HG03097 (cell line): ENCODE measurements around the gene A1CF.
"Not testable (repeated sequence)": the region's sequence is repeated elsewhere in the genome, so short reads cannot be mapped to it uniquely, and the experiment has no call there.

Source experiments
- ATAC-seq: cut with Tn5 transposase; IDR thresholded peaks from one replicate; pipeline ENCODE4 v1.9.1; 2021; ENCODE audit not compliant: unreplicated experiment, low FRiP score

The A1CF gene

GRCh38 chr10:50885097-50885859 lies at the start of gene A1CF:
Gene A1CF, minus strand, starts transcription at chr10:50885627. Its CDS starts 25,687 bp downstream, at chr10:50859940.
- no peak for ATAC-seq

DNA sequence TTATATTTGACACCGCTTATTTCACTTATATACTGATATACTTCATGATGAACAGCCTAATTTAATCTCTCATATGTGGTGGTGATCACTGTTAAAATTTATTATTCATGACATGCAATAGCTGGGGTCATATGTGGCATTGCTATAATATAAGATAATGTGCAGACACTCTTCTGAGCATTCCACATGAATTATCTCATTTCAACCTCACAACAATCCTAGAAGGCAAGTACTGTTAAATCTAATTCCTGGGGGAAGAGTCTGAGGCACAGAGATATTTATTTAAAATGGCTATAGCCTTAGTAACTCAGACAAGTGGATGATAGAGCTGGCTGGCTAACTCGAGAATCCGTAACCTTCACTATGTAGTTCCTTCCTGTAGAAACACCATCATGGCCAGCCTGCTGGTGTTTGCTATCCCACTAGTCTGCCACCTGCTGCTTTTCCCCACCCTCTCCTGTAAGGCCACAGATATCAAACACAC lies 46.6 kb upstream of the A1CF start:
- no peak for ATAC-seq

DNA sequence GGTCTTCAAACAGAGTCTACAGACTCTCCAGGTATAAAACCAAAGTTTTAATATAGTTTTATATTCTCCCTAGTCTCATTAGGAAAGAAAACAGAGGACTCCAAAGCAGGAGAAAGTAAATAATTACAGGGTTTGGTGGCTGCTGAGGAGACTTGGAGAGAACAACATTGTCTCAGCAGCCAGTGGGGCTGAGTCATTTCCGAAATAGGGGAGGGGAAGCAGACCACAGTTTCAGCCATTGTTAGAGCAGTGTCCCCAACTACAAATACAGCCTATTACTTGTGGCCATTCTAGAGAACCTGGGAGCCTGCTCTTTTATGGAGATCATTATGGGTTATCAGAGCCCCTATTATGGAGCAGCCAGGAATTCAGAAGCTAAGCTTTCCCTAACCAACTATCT lies 44.2 kb upstream of the A1CF start:
- no peak for ATAC-seq

- no peak for ATAC-seq
These were observed 42.7 kb upstream of the A1CF start for GRCh38 chr10:50928190-50928552.

- no peak for ATAC-seq
These were observed 42.2 kb upstream of the A1CF start for GRCh38 chr10:50927522-50928189.

GRCh38 chr10:50923471-50923870 lies 38.0 kb upstream of the A1CF start:
- ATAC-seq: not testable (repeated sequence)

- ATAC-seq: no peak
These were observed 33.6 kb upstream of the A1CF start for GRCh38 chr10:50919010-50919409.

DNA sequence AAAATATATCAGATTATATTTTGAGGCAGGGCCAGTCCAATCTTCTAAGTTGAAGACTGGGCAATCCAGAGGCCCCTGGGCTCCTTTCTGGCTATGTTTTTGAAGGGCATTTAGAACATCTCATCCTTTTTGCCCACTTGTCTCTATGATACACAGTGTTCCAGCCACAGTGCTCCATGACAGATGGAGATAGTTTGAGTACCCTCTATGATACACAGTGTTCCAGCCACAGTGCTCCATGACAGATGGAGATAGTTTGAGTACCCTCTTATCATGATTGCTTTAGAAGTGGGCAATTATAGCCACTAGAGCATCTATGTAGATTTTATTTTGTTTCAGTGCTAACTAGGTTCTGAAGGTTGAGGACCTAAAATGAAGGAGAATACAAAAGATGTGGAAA lies 33.1 kb upstream of the A1CF start:
- no peak for ATAC-seq

- ATAC-seq: no peak
These were observed 32.1 kb upstream of the A1CF start for GRCh38 chr10:50917486-50917885.

DNA sequence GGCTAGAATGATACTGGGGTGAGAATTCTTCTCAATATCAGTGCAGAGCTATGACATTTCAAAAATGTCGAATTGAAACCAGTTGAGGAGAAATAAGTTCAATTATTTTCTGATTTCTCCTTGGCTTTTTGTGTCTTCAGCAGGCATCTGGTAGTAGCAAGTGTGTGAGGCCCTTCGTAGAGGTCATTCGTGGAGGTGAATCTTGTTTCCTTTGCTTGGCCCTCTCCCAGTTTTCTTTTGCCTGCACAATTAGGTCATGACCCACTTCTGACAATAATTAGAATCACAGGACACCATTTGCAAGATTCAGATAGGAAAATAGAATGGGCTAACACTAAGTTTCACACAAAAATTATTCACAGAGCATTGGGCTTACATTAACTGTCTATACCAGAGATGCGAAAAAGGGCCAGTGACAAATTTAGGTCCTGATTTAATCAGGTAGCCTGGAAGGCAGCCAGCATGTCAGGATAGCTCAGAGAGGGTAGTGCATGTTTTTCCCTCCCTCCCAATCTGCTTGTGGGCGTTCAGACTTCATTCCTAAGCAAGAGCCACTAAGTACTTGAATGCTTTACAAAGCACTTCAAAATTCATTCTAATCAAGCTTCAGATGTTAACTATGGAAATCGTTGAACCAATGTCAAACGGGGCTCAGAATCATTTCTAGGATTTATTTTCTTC lies 24.0 kb upstream of the A1CF start:
- ATAC-seq: no peak

- ATAC-seq: no peak
These were observed 22.9 kb upstream of the A1CF start for GRCh38 chr10:50908366-50908765.

- not testable (repeated sequence) for ATAC-seq
These were observed 20.4 kb upstream of the A1CF start for GRCh38 chr10:50905797-50906196.

GRCh38 chr10:50896721-50897120 lies 11.3 kb upstream of the A1CF start:
- no peak for ATAC-seq

DNA sequence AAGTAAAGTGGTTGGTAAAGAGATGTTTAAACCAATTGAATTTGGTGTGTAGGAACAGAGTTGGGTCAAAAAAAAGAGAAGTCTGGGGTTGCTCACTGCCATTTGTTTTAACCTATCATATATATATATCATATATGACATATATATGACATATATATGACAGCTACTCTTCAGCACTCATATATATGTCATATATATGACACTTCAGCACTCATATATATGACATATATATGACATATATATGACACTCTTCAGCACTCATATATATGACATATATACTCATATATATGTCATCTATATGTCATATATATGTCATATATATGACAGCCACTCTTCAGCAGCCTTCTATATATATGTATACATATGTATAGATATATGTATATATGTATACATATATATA lies 8.9 kb upstream of the A1CF start:
- ATAC-seq: no peak

- ATAC-seq: no peak
These were observed 7.0 kb upstream of the A1CF start for GRCh38 chr10:50892467-50892866.

- no peak for ATAC-seq
These were observed 1.1 kb downstream of the A1CF start for GRCh38 chr10:50884302-50884701.

- no peak for ATAC-seq
These were observed 1.8 kb downstream of the A1CF start for GRCh38 chr10:50883629-50884028.

GRCh38 chr10:50882540-50882983 lies 2.9 kb downstream of the A1CF start:
- no peak for ATAC-seq

GRCh38 chr10:50881046-50881445 lies 4.4 kb downstream of the A1CF start:
- ATAC-seq: not testable (repeated sequence)

DNA sequence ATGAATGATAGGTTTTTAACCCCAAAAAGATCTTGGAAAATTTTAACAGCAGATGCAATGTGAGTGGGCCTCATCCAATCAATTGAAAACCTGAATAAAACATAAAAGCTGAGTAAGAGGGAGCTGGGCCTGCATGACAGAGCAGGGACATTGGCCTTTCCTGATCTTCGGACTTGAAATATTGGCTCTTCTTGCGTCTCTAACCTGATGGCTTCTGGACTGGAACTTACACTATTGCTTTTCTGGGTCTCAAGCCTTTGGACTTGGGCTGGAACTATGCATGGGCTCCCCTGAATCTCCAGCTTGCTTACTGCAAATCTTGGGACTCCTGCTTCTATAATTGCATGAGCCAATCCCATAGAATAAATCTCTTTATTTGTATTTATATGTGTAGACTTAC lies 9.0 kb downstream of the A1CF start:
- no peak for ATAC-seq

- no peak for ATAC-seq
These were observed 10.7 kb downstream of the A1CF start for GRCh38 chr10:50874723-50875122.
